Immature natural killer cell (primary cell): ENCODE results near the gene PARL. TPM values are rescaled to one million over a fixed set of nuclear protein-coding genes. Genes with fewer than 3 reads are reported as not detected.

Source experiments
- DNase-seq, 3 donors: peaks; one replicate each; pipeline ENCODE4 v3.0.0; 2022; ENCODE audit warnings: mixed read lengths in 1 of 3
- H3K27ac Mint-ChIP-seq, 6 donors: one replicate each; pipeline ENCODE4 v1.8.0; 2020; ENCODE audit warnings: mixed read lengths in 6 of 6, mild to moderate bottlenecking in 5 of 6, inconsistent platforms in 4 of 6, moderate library complexity in 3 of 6
- H3K27me3 Mint-ChIP-seq, 3 donors: one replicate each; pipeline ENCODE4 v1.8.0; 2020 to 2021; ENCODE audit warnings: low read depth in 3 of 3, mild to moderate bottlenecking in 3 of 3, mixed read lengths in 3 of 3, moderate library complexity in 3 of 3, inconsistent platforms in 1 of 3
- H3K36me3 Mint-ChIP-seq, 3 donors: one replicate each; pipeline ENCODE4 v1.8.0; 2020; ENCODE audit warnings: mixed read lengths in 3 of 3, inconsistent platforms in 2 of 3, mild to moderate bottlenecking in 2 of 3
- H3K4me1 Mint-ChIP-seq, 2 donors: one replicate each; pipeline ENCODE4 v1.8.0; 2020; ENCODE audit warnings: inconsistent platforms in 2 of 2, mild to moderate bottlenecking in 2 of 2, mixed read lengths in 2 of 2, moderate library complexity in 1 of 2
- H3K4me3 Mint-ChIP-seq, 5 donors: one replicate each; pipeline ENCODE4 v1.8.0; 2020; ENCODE audit warnings: mild to moderate bottlenecking in 5 of 5, mixed read lengths in 5 of 5, inconsistent platforms in 3 of 5, moderate library complexity in 3 of 5
- H3K9me3 Mint-ChIP-seq, 6 donors: one replicate each; pipeline ENCODE4 v1.8.0; 2020; ENCODE audit warnings: mild to moderate bottlenecking in 6 of 6, mixed read lengths in 6 of 6, inconsistent platforms in 4 of 6, moderate library complexity in 3 of 6
- polyA plus RNA-seq, 3 donors: library from polyadenylated mRNA; unstranded; fragments of 300-500 nt; fragmentation: Illumina TruSeq; gene quantifications; one replicate each; pipeline ENCODE4 v1.2.3, GENCODE V29; 2021

Gene PARL
- polyA plus RNA-seq, 3 donors from 2014 or later: 82.7 to 180 (median 120) TPM

DNA sequence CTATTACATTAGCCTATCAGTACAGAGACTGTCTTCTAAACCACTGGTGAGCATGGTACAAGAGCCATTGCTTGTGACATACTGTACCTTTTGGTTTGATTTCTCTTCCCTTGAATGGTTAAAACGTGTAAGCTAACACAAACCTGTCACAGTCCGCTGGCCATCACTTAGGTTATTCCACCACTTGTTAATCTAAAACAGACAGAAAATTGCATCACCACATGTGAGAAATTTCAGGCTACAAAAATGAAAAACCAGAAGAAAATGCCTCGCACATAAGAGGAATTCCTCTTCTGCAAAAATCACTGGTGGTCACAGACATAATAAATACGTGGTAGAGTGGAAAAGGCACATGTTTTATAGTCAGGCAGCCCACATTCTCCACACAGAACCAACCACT is 22.1 kb downstream of the PARL start:
- Mint-ChIP-seq H3K4me1 (no peaks in the 10 kb centered on the region), H3K27ac (no peak overlapping the region), H3K9me3 (no peaks in the 10 kb centered on the region), H3K27me3 (peaks cover 0 to 1% (median 0%) of the 10 kb centered on the region in 3 donors), H3K4me3 (no peak overlapping the region), H3K36me3 (peaks cover 9 to 49% (median 27%) of the 10 kb centered on the region in 3 donors)
- no peak for DNase-seq

DNA sequence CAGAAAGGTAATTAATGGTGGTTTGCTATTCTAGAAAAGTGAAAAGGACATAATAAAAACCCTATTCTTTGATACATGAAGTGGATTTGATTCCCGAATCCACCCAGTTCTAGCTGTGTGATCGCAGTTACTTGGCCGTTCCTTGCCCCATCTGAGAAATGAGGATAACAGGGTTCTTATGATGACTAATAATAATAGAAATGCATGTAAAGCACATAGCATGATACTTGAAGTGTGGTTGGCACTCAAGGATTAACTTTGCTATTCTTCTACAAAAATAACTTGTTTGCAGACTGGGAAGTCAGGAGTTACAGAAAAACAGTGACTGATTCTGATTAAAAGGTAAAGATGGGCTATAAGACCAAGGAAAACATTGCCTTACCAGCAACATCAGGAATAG is 26.8 kb downstream of the PARL start:
- Mint-ChIP-seq H3K27ac (peak overlapping the region in 2 of 6 donors; percentile 38 to 64), H3K27me3 (no peaks in the 10 kb centered on the region), H3K9me3 (no peaks in the 10 kb centered on the region)

GRCh38 chr3:183854318-183855035 is 30.2 kb downstream of the PARL start:
- no peak for DNase-seq
- peaks cover 0 to 1% of the 10 kb centered on the region in 2 donors for H3K4me1 Mint-ChIP-seq
- H3K4me3 Mint-ChIP-seq: no peak overlapping the region
- H3K9me3 Mint-ChIP-seq: no peaks in the 10 kb centered on the region
- H3K36me3 Mint-ChIP-seq: peaks cover 8 to 43% (median 10%) of the 10 kb centered on the region in 3 donors
- peak overlapping the region in 1 of 6 donors; percentile 23 for H3K27ac Mint-ChIP-seq
- H3K27me3 Mint-ChIP-seq: no peaks in the 10 kb centered on the region

More for the DNA sequence above, 26.8 kb downstream of the PARL start:
- no peaks in the 10 kb centered on the region for H3K4me1 Mint-ChIP-seq
- H3K4me3 Mint-ChIP-seq: no peak overlapping the region
- peaks cover 16 to 45% (median 16%) of the 10 kb centered on the region in 3 donors for H3K36me3 Mint-ChIP-seq
- DNase-seq: no peak

DNA sequence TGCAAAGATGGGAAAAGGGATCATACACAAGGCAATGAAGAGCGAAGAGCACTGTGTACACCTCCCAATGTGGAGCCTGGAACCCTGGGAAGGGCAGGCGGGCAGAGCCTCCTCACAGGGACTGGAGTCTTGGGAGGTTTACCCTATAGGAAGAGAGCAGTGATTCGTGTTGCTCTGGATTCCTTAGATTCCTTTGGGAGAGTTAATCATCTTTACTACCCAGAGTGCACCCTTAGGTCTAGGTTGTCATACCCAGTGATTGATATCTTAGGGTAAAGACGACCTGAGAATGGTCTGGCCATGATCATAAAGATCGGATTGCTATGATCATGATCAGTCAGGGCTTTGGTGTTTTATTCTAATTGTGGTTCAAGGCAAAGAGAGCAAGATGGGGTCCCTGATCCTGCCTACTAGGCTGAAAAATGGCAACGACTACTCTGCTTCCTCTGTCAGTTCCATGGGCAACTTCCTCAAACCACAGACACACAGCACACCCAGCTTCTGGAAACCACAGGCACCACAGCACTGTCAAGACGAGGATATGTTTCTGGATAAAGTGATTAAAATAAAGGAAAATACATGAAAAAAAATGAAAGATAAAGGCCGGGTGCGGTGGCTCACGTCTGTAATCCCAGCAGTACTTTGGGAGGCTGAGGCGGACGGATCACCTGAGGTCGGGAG is 38.9 kb downstream of the PARL start:
- H3K9me3 Mint-ChIP-seq: no peaks in the 10 kb centered on the region
- H3K36me3 Mint-ChIP-seq: peaks cover 6 to 40% (median 27%) of the 10 kb centered on the region in 3 donors
- no peaks in the 10 kb centered on the region for H3K27me3 Mint-ChIP-seq

DNA sequence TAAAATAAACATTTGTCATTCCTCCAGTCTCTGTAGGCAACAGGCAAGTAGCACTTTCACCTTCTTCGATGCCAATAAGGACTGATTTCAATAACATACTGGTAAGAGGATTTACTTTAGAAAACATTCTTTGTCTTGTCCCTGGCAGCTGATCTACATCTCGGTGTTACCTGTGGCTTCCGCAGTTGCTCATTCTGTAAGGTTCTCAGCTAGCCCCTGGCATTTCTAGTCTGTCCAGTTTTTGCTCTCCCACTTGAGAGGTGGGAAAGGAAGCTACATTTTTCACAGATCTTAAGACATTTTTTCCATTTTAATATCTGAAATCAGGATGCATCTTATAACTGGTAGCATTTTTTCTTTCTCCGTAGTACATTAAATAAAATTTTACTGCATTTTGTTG is 39.6 kb downstream of the PARL start:
- Mint-ChIP-seq H3K36me3 (peaks cover 6 to 35% (median 23%) of the 10 kb centered on the region in 3 donors), H3K27ac (peak overlapping the region in 1 of 6 donors; percentile 28)

More for the DNA sequence above, 38.9 kb downstream of the PARL start:
- DNase-seq: no peak
- Mint-ChIP-seq H3K27ac (no peak overlapping the region), H3K4me1 (peaks cover 0 to 11% of the 10 kb centered on the region in 2 donors), H3K4me3 (no peak overlapping the region)

DNA sequence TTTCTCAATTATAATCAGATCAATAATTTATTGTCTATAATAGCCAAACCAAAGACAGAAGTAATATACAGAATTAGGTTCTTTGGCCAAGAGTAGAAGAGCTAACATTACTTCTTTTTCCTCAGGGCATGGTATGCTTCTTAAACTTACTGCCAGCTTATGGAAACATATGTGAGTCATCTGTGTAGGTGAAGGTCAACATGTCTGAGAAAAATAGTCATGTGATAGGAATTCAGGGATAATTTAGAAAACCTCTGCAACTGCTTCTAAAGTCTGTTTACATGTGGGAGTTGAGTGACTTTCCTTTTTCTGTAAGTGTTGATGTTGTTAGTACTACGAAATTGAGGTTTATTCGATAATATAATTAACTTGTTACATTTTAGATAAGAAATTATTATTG is 40.1 kb downstream of the PARL start:
- Mint-ChIP-seq H3K4me3 (no peak overlapping the region), H3K36me3 (peaks cover 6 to 36% (median 26%) of the 10 kb centered on the region in 3 donors), H3K27ac (no peak overlapping the region), H3K9me3 (no peaks in the 10 kb centered on the region), H3K4me1 (peaks cover 0 to 11% of the 10 kb centered on the region in 2 donors), H3K27me3 (no peaks in the 10 kb centered on the region)
- DNase-seq: no peak

More for the DNA sequence above, 39.6 kb downstream of the PARL start:
- Mint-ChIP-seq H3K9me3 (no peaks in the 10 kb centered on the region), H3K4me3 (no peak overlapping the region), H3K27me3 (no peaks in the 10 kb centered on the region), H3K4me1 (peaks cover 0 to 11% of the 10 kb centered on the region in 2 donors)
- no peak for DNase-seq

DNA sequence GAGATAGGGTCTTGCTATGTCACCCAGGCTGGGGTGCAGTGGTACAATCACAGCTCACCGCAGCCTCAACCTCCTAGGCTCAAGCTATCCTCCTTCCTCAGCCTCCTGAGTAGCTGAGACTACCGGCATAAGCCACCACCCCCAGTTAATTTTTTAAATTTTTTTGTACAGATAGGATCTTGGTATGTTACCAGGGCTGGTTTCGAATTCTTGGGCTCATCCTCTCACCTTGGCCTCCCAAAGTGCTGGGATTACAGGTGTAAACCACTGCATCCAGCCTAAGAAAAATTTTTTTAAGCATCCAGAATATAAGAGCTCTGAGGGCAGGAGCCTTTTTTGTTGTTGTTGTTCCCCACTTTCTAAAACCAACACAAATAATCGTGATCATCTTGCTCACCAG is 44.9 kb downstream of the PARL start:
- peaks cover 6 to 28% (median 23%) of the 10 kb centered on the region in 3 donors for H3K36me3 Mint-ChIP-seq
- no peaks in the 10 kb centered on the region for H3K9me3 Mint-ChIP-seq
- no peaks in the 10 kb centered on the region for H3K4me1 Mint-ChIP-seq
- DNase-seq: no peak
- no peak overlapping the region for H3K27ac Mint-ChIP-seq
- H3K27me3 Mint-ChIP-seq: no peaks in the 10 kb centered on the region
- H3K4me3 Mint-ChIP-seq: no peak overlapping the region

- Mint-ChIP-seq H3K9me3 (no peaks in the 10 kb centered on the region), H3K27me3 (no peaks in the 10 kb centered on the region), H3K36me3 (peaks cover 10 to 37% (median 32%) of the 10 kb centered on the region in 3 donors), H3K4me3 (no peak overlapping the region), H3K4me1 (no peaks in the 10 kb centered on the region), H3K27ac (no peak overlapping the region)
- DNase-seq: no peak
Measured at GRCh38 chr3:183837894-183838293, 46.8 kb downstream of the PARL start.

GRCh38 chr3:183837390-183837789 is 47.3 kb downstream of the PARL start:
- H3K36me3 Mint-ChIP-seq: peaks cover 10 to 39% (median 32%) of the 10 kb centered on the region in 3 donors

GRCh38 chr3:183833516-183833915 is 51.2 kb downstream of the PARL start:
- no peaks in the 10 kb centered on the region for H3K9me3 Mint-ChIP-seq
- no peaks in the 10 kb centered on the region for H3K4me1 Mint-ChIP-seq
- H3K27ac Mint-ChIP-seq: no peak overlapping the region
- H3K4me3 Mint-ChIP-seq: no peak overlapping the region
- no peaks in the 10 kb centered on the region for H3K27me3 Mint-ChIP-seq
- H3K36me3 Mint-ChIP-seq: peaks cover 9 to 20% (median 10%) of the 10 kb centered on the region in 3 donors
- no peak for DNase-seq

More at GRCh38 chr3:183837390-183837789, 47.3 kb downstream of the PARL start:
- Mint-ChIP-seq H3K9me3 (no peaks in the 10 kb centered on the region), H3K27ac (no peak overlapping the region), H3K4me1 (no peaks in the 10 kb centered on the region), H3K27me3 (no peaks in the 10 kb centered on the region), H3K4me3 (no peak overlapping the region)
- DNase-seq: no peak

DNA sequence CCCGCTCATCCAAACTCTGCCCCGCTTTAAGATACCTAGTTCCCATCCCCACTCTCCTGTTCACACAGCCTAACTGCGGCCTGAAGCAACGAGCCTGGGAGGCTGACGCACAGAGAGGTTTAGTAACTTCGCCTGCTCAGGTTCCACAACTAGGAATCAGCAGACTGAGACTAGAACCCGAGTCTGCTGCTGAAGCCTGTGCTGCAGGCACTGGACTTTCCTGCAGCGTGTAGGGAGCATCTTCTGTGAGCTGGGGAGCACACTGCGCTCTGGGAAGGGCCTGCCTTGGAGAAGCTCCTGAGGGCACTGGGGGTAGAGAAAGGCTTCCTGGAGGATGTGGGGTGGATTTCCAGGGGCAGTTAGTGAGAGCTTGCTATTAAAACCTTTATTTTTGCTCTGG is 54.5 kb downstream of the PARL start:
- no peak overlapping the region for H3K27ac Mint-ChIP-seq
- peaks cover 6 to 7% of the 10 kb centered on the region in 2 donors for H3K4me1 Mint-ChIP-seq
- no peaks in the 10 kb centered on the region for H3K9me3 Mint-ChIP-seq
- DNase-seq: no peak
- no peaks in the 10 kb centered on the region for H3K27me3 Mint-ChIP-seq
- peaks cover 9 to 15% (median 10%) of the 10 kb centered on the region in 3 donors for H3K36me3 Mint-ChIP-seq
- no peak overlapping the region for H3K4me3 Mint-ChIP-seq

DNA sequence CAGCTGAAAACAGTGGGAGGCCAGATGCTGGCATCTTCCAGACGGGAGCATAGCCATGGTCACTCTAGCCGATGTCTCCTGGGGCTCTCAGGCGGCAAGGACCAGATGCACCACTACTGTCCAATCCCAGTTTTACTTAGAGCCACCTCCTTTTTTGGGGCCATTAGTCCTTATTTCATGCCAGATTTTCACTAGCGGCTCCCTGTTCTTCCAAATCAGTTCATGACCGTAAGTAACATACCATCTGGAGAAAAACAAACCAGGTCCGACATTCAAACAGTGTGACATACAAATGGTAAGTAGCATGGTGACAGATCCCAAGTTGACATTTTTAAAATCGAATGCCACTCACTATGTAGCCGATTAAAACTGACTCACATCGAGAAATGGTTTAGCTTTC is 55.2 kb downstream of the PARL start:
- no peak for DNase-seq
- Mint-ChIP-seq H3K36me3 (peaks cover 9 to 14% (median 10%) of the 10 kb centered on the region in 3 donors), H3K4me1 (peaks cover 7 to 9% of the 10 kb centered on the region in 2 donors), H3K4me3 (no peak overlapping the region), H3K9me3 (no peaks in the 10 kb centered on the region), H3K27ac (peak overlapping the region in 1 of 6 donors; percentile 25), H3K27me3 (no peaks in the 10 kb centered on the region)

DNA sequence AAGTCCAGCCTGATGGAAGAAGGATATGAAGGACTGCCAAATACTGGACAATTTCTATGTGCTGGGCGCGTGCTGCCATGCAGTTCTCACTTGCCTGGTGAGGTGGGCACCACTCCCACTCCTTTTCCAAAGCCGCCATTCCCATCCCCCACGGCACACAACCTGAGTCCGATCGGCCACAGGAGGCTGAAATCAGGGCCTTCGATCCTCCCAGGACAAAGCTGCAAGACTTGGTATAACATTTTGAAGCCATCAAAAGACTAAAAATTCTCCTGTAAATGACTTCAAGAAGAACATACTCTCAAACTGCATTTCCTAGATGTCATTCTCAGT is 56.2 kb downstream of the PARL start:
- Mint-ChIP-seq H3K4me3 (no peak overlapping the region), H3K4me1 (peaks cover 16 to 17% of the 10 kb centered on the region in 2 donors), H3K9me3 (no peaks in the 10 kb centered on the region), H3K27ac (peak overlapping the region in 2 of 6 donors; percentile 12 to 35), H3K27me3 (peaks cover 1 to 3% (median 3%) of the 10 kb centered on the region in 3 donors), H3K36me3 (peaks cover 4 to 9% (median 8%) of the 10 kb centered on the region in 3 donors)
- no peak for DNase-seq

- Mint-ChIP-seq H3K4me3 (no peak overlapping the region), H3K36me3 (peaks cover 0 to 7% (median 6%) of the 10 kb centered on the region in 3 donors), H3K4me1 (peaks cover 16 to 17% of the 10 kb centered on the region in 2 donors), H3K27ac (peak overlapping the region in 1 of 6 donors; percentile 35), H3K9me3 (no peaks in the 10 kb centered on the region), H3K27me3 (peaks cover 1 to 3% (median 3%) of the 10 kb centered on the region in 3 donors)
- DNase-seq: no peak
Measured at GRCh38 chr3:183827809-183828537, 56.7 kb downstream of the PARL start.
